ENCODE measurements around the gene WDR20. TPM values are rescaled to one million over a fixed set of nuclear protein-coding genes. Genes with fewer than 3 reads are reported as not detected.

Gene WDR20
- total and polyA plus RNA-seq, 2 donors (not counting 1 experiment from before 2014, with no cell fraction given): 12.4 to 64.0 TPM

- H3K4me3 Mint-ChIP-seq: no peak overlapping the region
- Histone ChIP-seq H3K36me3 (replicated peaks in 1 of 2; ENCODE audit: control extremely low read depth in 1 of 2, control insufficient read depth in 1 of 2, extremely low read depth in 1 of 2, insufficient read depth in 2 of 2, low read length in 1 of 2) (no peaks in the 10 kb centered on the region), H4K20me1 (ENCODE audit: control insufficient read depth, insufficient read depth, low read length, poor library complexity, severe bottlenecking) (no peaks in the 10 kb centered on the region), H3K9me3 (ENCODE audit: control extremely low read depth in 1 of 3, control insufficient read depth in 2 of 3, insufficient read depth in 1 of 3, low read length in 2 of 3) (peaks cover 0 to 2% (median 0%) of the 10 kb centered on the region in 3 donors), H3K27ac (ENCODE audit: low read length in 2 of 2) (no peak overlapping the region), H3K4me2 (replicated peaks; ENCODE audit: low read depth, low read length, poor library complexity, severe bottlenecking) (peak overlapping the region; percentile 45), H3K4me3 (ENCODE audit: control extremely low read depth in 1 of 5, extremely low read depth in 1 of 5, insufficient read depth in 1 of 5, low read depth in 2 of 5, low read length in 4 of 5) (peak overlapping the region in 1 of 5 experiments; percentile 30), H3K9ac (ENCODE audit: low read length) (no peak overlapping the region), H3K27me3 (replicated peaks in 1 of 4; ENCODE audit: control extremely low read depth in 1 of 4, control insufficient read depth in 3 of 4, insufficient read depth in 4 of 4, low read length in 3 of 4) (peaks cover 0 to 4% (median under 1%) of the 10 kb centered on the region in 4 experiments), H3K4me1 (ENCODE audit: control insufficient read depth in 2 of 2, insufficient read depth in 2 of 2, low read length in 2 of 2) (peaks cover 0 to 6% of the 10 kb centered on the region in 2 donors), H2AFZ (ENCODE audit: insufficient read depth, low read depth, low read length, poor library complexity, severe bottlenecking) (peak overlapping the region; percentile 60), H3K79me2 (ENCODE audit: control insufficient read depth, insufficient read depth, low read length) (no peaks in the 10 kb centered on the region)
- H3K4me1 Mint-ChIP-seq: no peaks in the 10 kb centered on the region
- POLR2A ChIA-PET: no interaction called here
- TF ChIP-seq, protein P1, sequence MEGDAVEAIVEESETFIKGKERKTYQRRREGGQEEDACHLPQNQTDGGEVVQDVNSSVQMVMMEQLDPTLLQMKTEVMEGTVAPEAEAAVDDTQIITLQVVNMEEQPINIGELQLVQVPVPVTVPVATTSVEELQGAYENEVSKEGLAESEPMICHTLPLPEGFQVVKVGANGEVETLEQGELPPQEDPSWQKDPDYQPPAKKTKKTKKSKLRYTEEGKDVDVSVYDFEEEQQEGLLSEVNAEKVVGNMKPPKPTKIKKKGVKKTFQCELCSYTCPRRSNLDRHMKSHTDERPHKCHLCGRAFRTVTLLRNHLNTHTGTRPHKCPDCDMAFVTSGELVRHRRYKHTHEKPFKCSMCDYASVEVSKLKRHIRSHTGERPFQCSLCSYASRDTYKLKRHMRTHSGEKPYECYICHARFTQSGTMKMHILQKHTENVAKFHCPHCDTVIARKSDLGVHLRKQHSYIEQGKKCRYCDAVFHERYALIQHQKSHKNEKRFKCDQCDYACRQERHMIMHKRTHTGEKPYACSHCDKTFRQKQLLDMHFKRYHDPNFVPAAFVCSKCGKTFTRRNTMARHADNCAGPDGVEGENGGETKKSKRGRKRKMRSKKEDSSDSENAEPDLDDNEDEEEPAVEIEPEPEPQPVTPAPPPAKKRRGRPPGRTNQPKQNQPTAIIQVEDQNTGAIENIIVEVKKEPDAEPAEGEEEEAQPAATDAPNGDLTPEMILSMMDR (IDR thresholded peaks at IDR 0.05): peak; percentile 83
- no peak for TF ChIP-seq EZH2 (IDR thresholded peaks at IDR 0.05; ENCODE audit: borderline replicate concordance, insufficient read depth, low read depth, low read length, poor library complexity, severe bottlenecking)
- intact Hi-C loops (cut with micrococcal nuclease): loop anchor here (1.0 kb wide), 1 partner anchor 79 kb away; no protein-coding TSS in a partner anchor
- CTCF ChIA-PET: no interaction called here
- DNase-seq (peak; percentile 74), ATAC-seq (ENCODE audit: low read depth) (peak; percentile 90)
- no peak overlapping the region for H3K27ac Mint-ChIP-seq
- H3K9me3 Mint-ChIP-seq (ENCODE audit: insufficient read depth): no peaks in the 10 kb centered on the region
- H3K27me3 Mint-ChIP-seq: no peaks in the 10 kb centered on the region
- 53% methylated on average over 16 of the region's 19 CpGs for WGBS (ENCODE audit: insufficient coverage)
Measured at GRCh38 chr14:102235275-102235897, 95.7 kb downstream of the WDR20 start.

GRCh38 chr14:102236026-102236425 is 96.3 kb downstream of the WDR20 start:
- Histone ChIP-seq H3K4me1 (ENCODE audit: control insufficient read depth in 2 of 2, insufficient read depth in 2 of 2, low read length in 2 of 2) (peaks cover 0 to 6% of the 10 kb centered on the region in 2 donors), H4K20me1 (ENCODE audit: control insufficient read depth, insufficient read depth, low read length, poor library complexity, severe bottlenecking) (no peaks in the 10 kb centered on the region), H3K9me3 (ENCODE audit: control extremely low read depth in 1 of 3, control insufficient read depth in 2 of 3, insufficient read depth in 1 of 3, low read length in 2 of 3) (no peaks in the 10 kb centered on the region), H3K9ac (ENCODE audit: low read length) (no peak overlapping the region), H3K27me3 (replicated peaks in 1 of 4; ENCODE audit: control extremely low read depth in 1 of 4, control insufficient read depth in 3 of 4, insufficient read depth in 4 of 4, low read length in 3 of 4) (peaks cover 0 to 4% (median under 1%) of the 10 kb centered on the region in 4 experiments), H2AFZ (ENCODE audit: insufficient read depth, low read depth, low read length, poor library complexity, severe bottlenecking) (no peak overlapping the region), H3K4me2 (replicated peaks; ENCODE audit: low read depth, low read length, poor library complexity, severe bottlenecking) (no peak overlapping the region), H3K27ac (ENCODE audit: low read length in 2 of 2) (no peak overlapping the region), H3K36me3 (replicated peaks in 1 of 2; ENCODE audit: control extremely low read depth in 1 of 2, control insufficient read depth in 1 of 2, extremely low read depth in 1 of 2, insufficient read depth in 2 of 2, low read length in 1 of 2) (no peaks in the 10 kb centered on the region), H3K4me3 (ENCODE audit: control extremely low read depth in 1 of 5, extremely low read depth in 1 of 5, insufficient read depth in 1 of 5, low read depth in 2 of 5, low read length in 4 of 5) (no peak overlapping the region), H3K79me2 (ENCODE audit: control insufficient read depth, insufficient read depth, low read length) (no peaks in the 10 kb centered on the region)
- intact Hi-C loops (cut with micrococcal nuclease): no loop called here
- POLR2A ChIA-PET: no interaction called here
- DNase-seq (no peak), ATAC-seq (ENCODE audit: low read depth) (no peak)
- 94% methylated on average over 12 of the region's 12 CpGs for WGBS (ENCODE audit: insufficient coverage)
- Mint-ChIP-seq H3K4me1 (no peaks in the 10 kb centered on the region), H3K9me3 (ENCODE audit: insufficient read depth) (no peaks in the 10 kb centered on the region), H3K27me3 (no peaks in the 10 kb centered on the region), H3K4me3 (no peak overlapping the region), H3K27ac (no peak overlapping the region)
- CTCF ChIA-PET: interaction anchor here (0.8 to 2.3 kb wide), 2 partner anchors 46 to 78 kb away, joined by 3 to 9 read pairs; no protein-coding TSS in a partner anchor
- TF ChIP-seq, protein P1 (IDR thresholded peaks at IDR 0.05): no peak
- no peak for TF ChIP-seq EZH2 (IDR thresholded peaks at IDR 0.05; ENCODE audit: borderline replicate concordance, insufficient read depth, low read depth, low read length, poor library complexity, severe bottlenecking)
